Measurements from ENCODE around the gene GSTM4.

GSTM4 gene

DNA sequence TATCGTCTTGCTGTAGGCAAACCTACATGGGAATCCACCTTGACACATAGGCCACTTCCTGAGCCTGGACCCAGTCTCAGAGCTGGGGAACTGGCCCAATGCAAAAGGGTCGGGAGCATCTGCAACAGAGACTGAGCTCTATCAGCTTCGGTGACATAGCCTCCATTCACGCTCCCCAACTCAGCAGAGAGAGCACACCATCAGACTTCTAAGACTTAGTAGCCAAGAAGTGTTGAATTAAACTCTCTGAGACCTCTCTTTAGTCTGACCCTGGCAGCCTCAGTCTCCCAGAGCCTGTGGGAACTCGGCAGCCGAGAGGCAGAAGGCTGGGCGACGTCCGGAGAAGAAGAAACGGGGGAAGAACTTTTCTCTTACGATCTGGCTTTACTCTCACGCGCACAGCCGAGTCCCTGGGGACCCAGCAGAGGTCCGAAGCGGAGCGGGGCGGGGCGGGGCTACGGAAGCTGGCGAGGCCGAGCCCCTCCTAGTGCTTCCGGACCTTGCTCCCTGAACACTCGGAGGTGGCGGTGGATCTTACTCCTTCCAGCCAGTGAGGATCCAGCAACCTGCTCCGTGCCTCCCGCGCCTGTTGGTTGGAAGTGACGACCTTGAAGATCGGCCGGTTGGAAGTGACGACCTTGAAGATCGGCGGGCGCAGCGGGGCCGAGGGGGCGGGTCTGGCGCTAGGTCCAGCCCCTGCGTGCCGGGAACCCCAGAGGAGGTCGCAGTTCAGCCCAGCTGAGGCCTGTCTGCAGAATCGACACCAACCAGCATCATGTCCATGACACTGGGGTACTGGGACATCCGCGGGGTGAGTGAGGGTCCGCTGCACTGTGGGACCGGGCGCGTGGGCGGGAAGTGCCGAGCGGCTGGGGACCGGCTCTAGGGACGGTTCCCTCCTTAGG lies at the start of gene GSTM4:
TSS of gene GSTM4 (plus strand) at position 485 of the 905 bp plus-strand sequence. CDS start at position 776, 291 bp downstream.
- TF ChIP-seq, protein P1, sequence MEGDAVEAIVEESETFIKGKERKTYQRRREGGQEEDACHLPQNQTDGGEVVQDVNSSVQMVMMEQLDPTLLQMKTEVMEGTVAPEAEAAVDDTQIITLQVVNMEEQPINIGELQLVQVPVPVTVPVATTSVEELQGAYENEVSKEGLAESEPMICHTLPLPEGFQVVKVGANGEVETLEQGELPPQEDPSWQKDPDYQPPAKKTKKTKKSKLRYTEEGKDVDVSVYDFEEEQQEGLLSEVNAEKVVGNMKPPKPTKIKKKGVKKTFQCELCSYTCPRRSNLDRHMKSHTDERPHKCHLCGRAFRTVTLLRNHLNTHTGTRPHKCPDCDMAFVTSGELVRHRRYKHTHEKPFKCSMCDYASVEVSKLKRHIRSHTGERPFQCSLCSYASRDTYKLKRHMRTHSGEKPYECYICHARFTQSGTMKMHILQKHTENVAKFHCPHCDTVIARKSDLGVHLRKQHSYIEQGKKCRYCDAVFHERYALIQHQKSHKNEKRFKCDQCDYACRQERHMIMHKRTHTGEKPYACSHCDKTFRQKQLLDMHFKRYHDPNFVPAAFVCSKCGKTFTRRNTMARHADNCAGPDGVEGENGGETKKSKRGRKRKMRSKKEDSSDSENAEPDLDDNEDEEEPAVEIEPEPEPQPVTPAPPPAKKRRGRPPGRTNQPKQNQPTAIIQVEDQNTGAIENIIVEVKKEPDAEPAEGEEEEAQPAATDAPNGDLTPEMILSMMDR (IDR thresholded peaks at IDR 0.05; ENCODE audit: low read depth, low read length, missing control alignments) = peak; percentile 29
- in situ Hi-C loops (cut with HindIII; ENCODE audit: low sequenced_read_pairs) = no loop called here
- peak within 1 kb of the TSS; percentile 69 for H3K4me3 ChIP-seq (ENCODE audit: low read depth, low read length)
- no peak for DNase-seq (ENCODE audit: low read depth)

DNA sequence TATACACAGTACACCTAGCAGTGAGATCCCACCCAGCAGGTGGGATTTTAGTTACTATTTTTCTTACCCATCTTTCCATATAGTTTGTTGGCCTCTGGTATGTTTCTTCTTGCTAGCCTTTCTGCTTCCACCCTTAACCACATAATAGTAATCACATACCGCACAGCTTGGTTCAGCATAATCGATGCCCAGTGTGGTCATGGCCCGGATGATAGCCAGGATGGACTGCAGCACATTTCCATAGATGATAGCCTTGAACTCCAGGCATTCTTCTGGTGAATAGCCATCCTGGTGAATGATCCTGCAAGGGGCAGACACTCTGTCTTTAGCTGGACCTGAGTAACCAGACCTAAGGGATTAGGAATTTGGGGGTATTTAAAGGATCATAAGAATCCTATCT lies 46.0 kb upstream of the GSTM4 start:
- in situ Hi-C loops (cut with HindIII; ENCODE audit: low sequenced_read_pairs) = no loop called here

DNA sequence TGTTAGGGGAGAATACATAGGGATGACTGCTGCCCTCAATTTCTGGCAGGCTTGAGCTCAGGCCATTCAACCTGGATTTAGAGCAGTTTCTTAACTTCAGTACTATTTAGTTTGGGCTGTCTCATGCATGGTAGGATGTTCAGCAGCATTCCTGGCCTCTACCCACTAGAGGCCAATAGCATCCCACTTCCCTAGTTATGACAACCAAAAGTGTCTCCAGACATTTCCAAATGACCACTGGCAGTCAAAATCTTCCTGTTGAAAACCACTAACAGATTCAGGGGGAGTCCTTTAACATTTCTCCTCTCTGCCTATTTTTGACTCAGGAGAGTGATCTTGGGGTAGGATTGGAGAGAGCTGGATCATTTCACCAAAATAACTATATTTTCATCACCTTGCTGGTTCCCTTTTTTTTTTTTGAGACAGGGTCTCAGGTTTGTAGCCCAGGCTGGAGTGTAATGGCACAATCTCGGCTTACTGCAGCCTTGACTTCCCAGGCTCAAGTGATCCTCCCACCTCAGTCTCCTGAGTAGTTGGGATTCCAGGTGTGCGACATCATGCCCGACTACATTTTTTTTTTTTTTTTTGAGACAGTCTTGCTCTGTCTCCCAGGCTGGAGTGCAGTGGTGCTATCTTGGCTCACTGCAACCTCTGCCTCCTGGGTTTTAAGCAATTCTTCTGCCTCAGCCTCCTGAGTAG lies 45.1 kb upstream of the GSTM4 start:
- no peak for DNase-seq (ENCODE audit: low read depth)
- no peak overlapping the region for H3K4me3 ChIP-seq (ENCODE audit: low read depth, low read length)
- TF ChIP-seq, protein P1 (IDR thresholded peaks at IDR 0.05; ENCODE audit: low read depth, low read length, missing control alignments) = no peak
- in situ Hi-C loops (cut with HindIII; ENCODE audit: low sequenced_read_pairs) = no loop called here

More for the DNA sequence above, 46.0 kb upstream of the GSTM4 start:
- TF ChIP-seq, protein P1 (IDR thresholded peaks at IDR 0.05; ENCODE audit: low read depth, low read length, missing control alignments) = no peak
- no peak for DNase-seq (ENCODE audit: low read depth)
- H3K4me3 ChIP-seq (ENCODE audit: low read depth, low read length) = no peak overlapping the region

DNA sequence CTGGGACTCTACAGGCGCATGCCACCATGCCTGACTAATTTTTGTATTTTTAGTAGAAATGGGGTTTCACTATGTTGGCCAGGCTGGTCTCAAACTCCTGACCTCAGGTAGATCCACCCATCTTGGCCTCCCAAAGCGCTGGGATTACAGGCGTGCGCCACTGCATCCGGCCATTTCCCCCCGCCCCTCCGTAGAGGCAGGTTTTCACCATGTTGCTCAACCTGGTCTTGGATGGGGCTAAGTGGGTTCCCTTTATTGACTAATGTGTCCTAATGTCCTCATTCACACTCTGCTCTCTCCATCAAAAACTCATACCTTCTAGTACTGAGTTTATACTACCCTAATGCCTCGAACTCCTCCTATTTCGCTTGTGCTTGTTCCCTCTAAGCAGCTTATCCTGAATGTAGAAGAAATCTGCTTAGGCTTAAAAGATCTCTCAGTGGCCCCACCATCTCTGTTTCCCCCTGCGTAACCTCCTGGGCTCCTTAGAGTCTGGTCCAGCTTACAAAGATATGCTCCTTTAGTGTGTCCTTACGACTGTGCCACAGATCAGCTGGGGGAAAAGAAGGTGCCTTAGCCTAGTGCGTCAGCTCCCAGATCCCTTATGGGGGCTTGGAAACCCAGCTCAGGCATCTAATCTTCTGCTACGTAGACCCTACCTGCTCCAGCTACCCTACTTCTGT lies 44.5 kb upstream of the GSTM4 start:
- DNase-seq (ENCODE audit: low read depth) = no peak
- TF ChIP-seq, protein P1 (IDR thresholded peaks at IDR 0.05; ENCODE audit: low read depth, low read length, missing control alignments) = no peak
- no peak overlapping the region for H3K4me3 ChIP-seq (ENCODE audit: low read depth, low read length)
- in situ Hi-C loops (cut with HindIII; ENCODE audit: low sequenced_read_pairs) = no loop called here

DNA sequence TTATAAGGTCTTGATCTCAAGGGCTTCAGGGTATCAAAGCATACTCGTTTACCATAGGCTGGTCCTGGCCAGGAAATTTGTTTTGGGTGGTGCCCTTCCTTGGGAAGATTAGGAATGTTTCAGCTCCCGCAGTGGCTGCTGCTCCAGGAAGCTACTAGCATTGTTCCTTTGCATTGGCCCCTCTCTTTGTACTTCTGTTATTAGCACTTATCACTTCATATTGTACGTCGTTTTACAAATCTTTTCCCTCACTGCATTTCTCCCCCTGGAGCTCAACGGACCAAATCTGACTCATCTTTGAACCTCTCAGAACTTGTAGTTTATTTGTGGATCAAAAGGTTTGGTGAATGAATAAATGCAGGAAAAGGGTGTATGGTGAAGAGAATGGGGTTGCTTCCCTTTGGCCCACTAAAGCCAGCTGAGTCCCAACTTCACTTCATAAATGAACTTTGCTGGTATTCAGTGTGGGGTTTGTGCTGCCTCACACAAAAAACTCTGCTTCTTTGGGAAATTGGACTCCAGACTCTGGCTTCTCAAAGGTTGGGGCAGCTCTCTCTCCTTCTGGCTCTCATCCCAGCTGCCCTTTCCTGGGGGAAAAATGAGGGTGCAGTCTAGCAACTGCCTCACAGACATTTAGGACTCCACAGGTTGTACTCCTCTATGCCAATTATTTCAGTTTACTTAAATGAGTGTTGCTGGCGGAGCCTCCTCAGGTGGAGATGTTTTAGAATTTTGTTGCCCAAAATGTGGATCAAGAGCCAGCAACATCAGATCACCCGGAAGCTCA lies 42.3 kb upstream of the GSTM4 start:
- in situ Hi-C loops (cut with HindIII; ENCODE audit: low sequenced_read_pairs) = no loop called here
- DNase-seq (ENCODE audit: low read depth) = no peak
- H3K4me3 ChIP-seq (ENCODE audit: low read depth, low read length) = no peak overlapping the region
- TF ChIP-seq, protein P1 (IDR thresholded peaks at IDR 0.05; ENCODE audit: low read depth, low read length, missing control alignments) = no peak
